GM12878 (cell line): ENCODE data around the gene FAAP100. TPM values are rescaled to one million over a fixed set of nuclear protein-coding genes. Genes with fewer than 3 reads are reported as not detected.
A peak's percentile ranks its signal among the peaks of the same experiment; 100 is the strongest.

ENCODE experiments used
- ATAC-seq: fragments of 200-7000 bp; cut with Tn5 transposase; 3 replicates; pipeline ENCODE4 v1.9.1; 2020; ENCODE audit warnings: mild to moderate bottlenecking, moderate library complexity
- BruUV-seq: library from RNA; stranded (reverse); fragments of 400-500 nt; replicated peaks from 2 replicates; lab custom pipeline; 2021; lab: Mats Ljungman, UMichigan
- CTCF ChIA-PET: fragments of 300-600 bp; sonication (Branson Sonifier 250); formaldehyde crosslinking; extraction: SDS; loops from one replicate; lab custom pipeline; 2021; ENCODE audit warnings: inconsistent platforms; lab: Yijun Ruan, JAX
- POLR2A ChIA-PET: fragments of 350-600 bp; formaldehyde crosslinking; extraction: SDS; loops from one replicate; lab custom pipeline; 2021; ENCODE audit warnings: inconsistent platforms; lab: Charles Lee
- RAD21 ChIA-PET: fragments of 300-600 bp; sonication (Branson Sonifier 250); formaldehyde crosslinking; loops from one replicate; lab custom pipeline; 2023; ENCODE audit warnings: antibody characterized with exemption; ENCODE audit not compliant: unreplicated experiment; lab: Charles Lee
- SMC1A ChIA-PET: fragments of 300-600 bp; sonication (Branson Sonifier 250); formaldehyde crosslinking; loops from one replicate; lab custom pipeline; 2023; ENCODE audit not compliant: unreplicated experiment, uncharacterized antibody; lab: Charles Lee
- DNase-seq: peaks from one replicate; pipeline ENCODE4 v3.0.0-alpha.2; 2011; ENCODE audit warnings: low read depth, low spot score
- FAIRE-seq: peaks from 3 replicates; lab custom pipeline; 2011; peaks lifted over from hg19 to GRCh38; lab: Jason Lieb, UNC
- H2AFZ ChIP-seq: 2 replicates; pipeline ENCODE4 v1.6.0; 2011; ENCODE audit warnings: low read depth, low read length, control low read depth; ENCODE audit not compliant: control insufficient read depth
- H3K27ac ChIP-seq: 2 replicates; pipeline ENCODE4 v1.5.1; 2011; ENCODE audit warnings: control low read depth; ENCODE audit not compliant: control insufficient read depth, insufficient read depth
- H3K27me3 ChIP-seq, 2 experiments: replicated peaks in 1 of 2; 2 replicates each; pipeline versions ENCODE4 v1.6.0 to v1.6.1; 2011; ENCODE audit warnings: low read length in 1 of 2; ENCODE audit not compliant: control insufficient read depth in 2 of 2, insufficient read depth in 2 of 2
- H3K36me3 ChIP-seq, 2 experiments: 2 replicates each; pipeline ENCODE4 v1.5.1; 2011; ENCODE audit warnings: low read length in 1 of 2; ENCODE audit not compliant: control insufficient read depth in 2 of 2, insufficient read depth in 2 of 2
- H3K4me1 ChIP-seq: 2 replicates; pipeline ENCODE4 v1.6.1; 2011; ENCODE audit warnings: mild to moderate bottlenecking, low read length, moderate library complexity, mixed read lengths; ENCODE audit not compliant: control insufficient read depth, insufficient read depth
- H3K4me2 ChIP-seq: 2 replicates; pipeline ENCODE4 v1.6.0; 2011; ENCODE audit warnings: control low read depth; ENCODE audit not compliant: control insufficient read depth, insufficient read depth
- H3K4me3 ChIP-seq: fragments of 200-600 bp; sonication (generic); 2 replicates; pipeline ENCODE4 v1.5.1; 2016
- H3K79me2 ChIP-seq: 2 replicates; pipeline ENCODE4 v1.6.0; 2011; ENCODE audit warnings: low read length; ENCODE audit not compliant: control insufficient read depth, insufficient read depth
- H3K9ac ChIP-seq: 2 replicates; pipeline ENCODE4 v1.8.0; 2011; ENCODE audit warnings: low read length, control low read depth, mixed read lengths; ENCODE audit not compliant: control insufficient read depth, insufficient read depth
- H3K9me3 ChIP-seq: replicated peaks from 3 replicates; pipeline ENCODE4 v1.5.1; 2011; ENCODE audit warnings: mild to moderate bottlenecking, low read length; ENCODE audit not compliant: control insufficient read depth, insufficient read depth
- H4K20me1 ChIP-seq: 2 replicates; pipeline ENCODE4 v1.6.0; 2011; ENCODE audit not compliant: control insufficient read depth, insufficient read depth
- BCL11A ChIP-seq: IDR thresholded peaks from 2 replicates; pipeline ENCODE4 v1.6.1; 2011; ENCODE audit warnings: low read depth, low read length
- BHLHE40 ChIP-seq, 2 experiments: fragments of 450-650 bp in 1 of 2; IDR thresholded peaks; 2 replicates each; pipeline ENCODE4 v1.6.1; 2011 to 2017; ENCODE audit warnings: low read depth in 2 of 2, borderline replicate concordance in 1 of 2, improper control_type of control experiment in 1 of 2, low read length in 1 of 2, mild to moderate bottlenecking in 1 of 2
- IKZF1 ChIP-seq: fragments of 450-650 bp; conservative IDR thresholded peaks from 2 replicates; pipeline ENCODE4 v1.6.1; 2017; ENCODE audit warnings: antibody characterized with exemption, mild to moderate bottlenecking
- IRF3 ChIP-seq: fragments of 450-650 bp; IDR thresholded peaks from 2 replicates; pipeline ENCODE4 v1.6.1; 2014; ENCODE audit warnings: mild to moderate bottlenecking
- LARP7 ChIP-seq: fragments of 450-650 bp; IDR thresholded peaks from 2 replicates; pipeline ENCODE4 v1.6.1; 2017; ENCODE audit warnings: mild to moderate bottlenecking
- MTA2 ChIP-seq: fragments of 450-650 bp; IDR thresholded peaks from 2 replicates; pipeline ENCODE4 v1.6.1; 2016; ENCODE audit warnings: low read depth, mild to moderate bottlenecking, moderate library complexity
- NRF1 ChIP-seq: conservative IDR thresholded peaks from 2 replicates; pipeline ENCODE4 v1.6.1; 2011; ENCODE audit warnings: mild to moderate bottlenecking, low read depth, low read length, improper control_type of control experiment
- POLR2AphosphoS5 ChIP-seq: IDR thresholded peaks from 2 replicates; pipeline ENCODE4 v1.6.1; 2011; ENCODE audit warnings: mild to moderate bottlenecking, low read length, inconsistent platforms
- POU2F2 ChIP-seq: IDR thresholded peaks from 3 replicates; pipeline ENCODE4 v1.6.1; 2011; ENCODE audit warnings: low read depth, mild to moderate bottlenecking, low read length, borderline replicate concordance
- SMAD5 ChIP-seq: IDR thresholded peaks from 2 replicates; pipeline ENCODE4 v1.6.1; 2016; ENCODE audit warnings: antibody characterized with exemption, low read depth
- SRF ChIP-seq, 2 experiments: IDR thresholded peaks; 2 replicates each; pipeline ENCODE4 v1.6.1; 2011; ENCODE audit warnings: low read depth in 2 of 2, low read length in 2 of 2, mild to moderate bottlenecking in 1 of 2, moderate library complexity in 1 of 2
- TAF1 ChIP-seq: IDR thresholded peaks from 2 replicates; pipeline ENCODE4 v1.6.1; 2011; ENCODE audit warnings: mild to moderate bottlenecking, low read depth, low read length, borderline replicate concordance
- WRNIP1 ChIP-seq: IDR thresholded peaks from 2 replicates; pipeline ENCODE4 v1.6.1; 2011; ENCODE audit warnings: low read depth, low read length, improper control_type of control experiment, borderline replicate concordance
- ZBTB4 ChIP-seq: fragments of 450-650 bp; formaldehyde crosslinking; IDR thresholded peaks from 2 replicates; pipeline ENCODE4 v1.4.0; 2022; ENCODE audit warnings: mild to moderate bottlenecking, moderate library complexity
- ZNF217 ChIP-seq: fragments of 450-650 bp; IDR thresholded peaks from 2 replicates; pipeline ENCODE4 v1.6.1; 2017; ENCODE audit warnings: antibody characterized with exemption, mild to moderate bottlenecking
- ZNF274 ChIP-seq: IDR thresholded peaks from one replicate; pipeline ENCODE4 v1.8.0; 2011; ENCODE audit not compliant: insufficient read length, insufficient read depth
- WGBS: methylation state at CpG from one replicate; pipeline ENCODE4 v1.1.6; 2016; ENCODE audit warnings: low lambda C conversion rate; ENCODE audit not compliant: insufficient replicate concordance, insufficient coverage; ENCODE audit errors: missing lambda C conversion rate; 5-methylcytosine and 5-hydroxymethylcytosine counted together
- in situ Hi-C: fragments of 300-500 bp; cut with MboI; formaldehyde crosslinking; loops from 9 replicates; pipeline ENCODE4 v1.14.3; 2018; ENCODE audit warnings: mixed read lengths
- intact Hi-C: fragments of 100-400 bp; cut with micrococcal nuclease; formaldehyde crosslinking; loops from one replicate; pipeline ENCODE4 v1.14.2; 2022; ENCODE audit not compliant: unreplicated experiment
- polyA plus RNA-seq, 11 experiments: library from polyadenylated mRNA; depleted of rRNA in 4 of 11; unstranded in 6 of 11; stranded (reverse) in 5 of 11; fragments of >200 nt; fragmentation: Nextera tagmentation in 4 of 11; fragmentation: Illumina TruSeq in 1 of 11; extraction: Ambion mirVana in 4 of 11; extraction: Trizol in 1 of 11; gene quantifications; 1 replicate in 1 of 11; 2 replicates in 10 of 11; pipeline versions ENCODE4 v1.2.1 to v1.2.3, GENCODE V29; 2011 to 2016; ENCODE audit warnings: inconsistent platforms in 2 of 11, missing spikeins in 2 of 11, low read depth in 1 of 11
- total RNA-seq, 4 experiments: library from RNA; depleted of rRNA in 3 of 4; stranded (reverse); fragments of >200 nt in 3 of 4; fragmentation: Illumina TruSeq in 1 of 4; extraction: Trizol in 1 of 4; gene quantifications; 2 replicates each; pipeline versions ENCODE4 v1.2.1 to v1.2.3, GENCODE V29; 2013 to 2021

The FAAP100 gene
- total and polyA plus RNA-seq, 10 of the 15 experiments (the other 5 are each of a cell fraction or from before 2014, with no cell fraction given), result 0.11 to 46.2 (median 17.1) TPM

- 0 out of 2 replicates have a peak, but pooled peaks have one; percentile 32 for TF ChIP-seq WRNIP1
- TF ChIP-seq ZBTB4 (CRISPR knock-in tag), result no peak
- no peak for TF ChIP-seq BHLHE40 (IDR thresholded peaks at IDR 0.05; ENCODE audit: borderline replicate concordance in 1 of 2, low read depth in 2 of 2, low read length in 1 of 2)
- peak; percentile 74 for TF ChIP-seq POLR2AphosphoS5
Observed at GRCh38 chr17:81515530-81516041, 36.6 kb downstream of the FAAP100 start (continued).

- peaks cover 7% of the 10 kb centered on the region for H4K20me1 ChIP-seq
- no peaks in the 10 kb centered on the region for H3K27me3 ChIP-seq
- CTCF ChIA-PET, result interaction anchor here (0.7 to 5.5 kb wide), 2 partner anchors 86 to 197 kb away, joined by 3 to 47 read pairs; no protein-coding TSS in a partner anchor
- SMC1A ChIA-PET, result no interaction called here
- RAD21 ChIA-PET, result interaction anchor here (0.8 to 7.6 kb wide), 3 partner anchors 23 to 292 kb away, joined by 3 to 44 read pairs (median 3); partner anchors contain the start of gene CEP131
- DNase-seq, result no peak
- H3K4me3 ChIP-seq, result peak overlapping the region; percentile 87
- H3K9ac ChIP-seq, result peak overlapping the region; percentile 87
- H3K36me3 ChIP-seq, result peaks cover 16 to 18% of the 10 kb centered on the region in 2 experiments
- WGBS, result 1% methylated on average over 21 of the region's 82 CpGs
- H3K27ac ChIP-seq, result peak overlapping the region; percentile 100
- H3K4me1 ChIP-seq, result peaks cover 27% of the 10 kb centered on the region
- POLR2A ChIA-PET, result interaction anchor here (1.7 to 2.1 kb wide), 4 partner anchors 37 to 83 kb away, joined by 6 to 11 read pairs (median 8); partner anchors contain the start of gene FAAP100
- ATAC-seq, result peak; percentile 14
- H3K9me3 ChIP-seq, result no peaks in the 10 kb centered on the region; the same call in 2 of the 3 replicates
- in situ Hi-C loops (no loop called here), intact Hi-C loops (loop anchor here (5.0 to 10.0 kb wide), 2 partner anchors 87 to 260 kb away; no protein-coding TSS in a partner anchor)
- H2AFZ ChIP-seq, result no peak overlapping the region; the same call in 1 of the 2 replicates
- BruUV-seq, result TSS peak; percentile 75
- H3K79me2 ChIP-seq, result peaks cover 89% of the 10 kb centered on the region
- no peak for FAIRE-seq
- H3K4me2 ChIP-seq, result peak overlapping the region; percentile 100
- TF ChIP-seq SRF (IDR thresholded peaks at IDR 0.05; ENCODE audit: low read depth in 2 of 2, low read length in 2 of 2) (peak in 1 of 2 experiments; percentile 99), IKZF1 (peak; percentile 64; the same call in 1 of the 2 replicates), ZNF274 (no peak), IRF3 (no peak), NRF1 (no peak), MTA2 (no peak), ZNF217 (no peak), POU2F2 (0 out of 3 replicates have a peak, but pooled peaks have one; percentile 20), SMAD5 (peak; percentile 45; the same call in 1 of the 2 replicates), TAF1 (peak; percentile 44; the same call in 1 of the 2 replicates), BCL11A (no peak), LARP7 (peak; percentile 20; the same call in 1 of the 2 replicates)
Observed at GRCh38 chr17:81514739-81515529, 37.2 kb downstream of the FAAP100 start.
